Mesothelial cell of epicardium (in vitro differentiated cells): ENCODE measurements around the gene PADI3. TPM values are rescaled to one million over a fixed set of nuclear protein-coding genes. Genes with fewer than 3 reads are reported as not detected.
"Not testable (repeated sequence)": the region's sequence is repeated elsewhere in the genome, so short reads cannot be mapped to it uniquely, and the experiment has no call there.

Experiments used
- DNase-seq, 2 experiments: peaks; one replicate each; pipeline ENCODE4 v3.0.0; 2021; ENCODE audit warnings: low spot score in 2 of 2; ENCODE audit not compliant: unreplicated experiment in 2 of 2
- H3K27ac Mint-ChIP-seq: 2 replicates; pipeline ENCODE4 v1.8.0; 2021; ENCODE audit warnings: mixed read lengths
- H3K27me3 Mint-ChIP-seq: 2 replicates; pipeline ENCODE4 v1.8.0; 2021; ENCODE audit warnings: low read depth, mixed read lengths
- H3K36me3 Mint-ChIP-seq: 2 replicates; pipeline ENCODE4 v1.8.0; 2021; ENCODE audit warnings: mixed read lengths
- H3K4me1 Mint-ChIP-seq: 2 replicates; pipeline ENCODE4 v1.8.0; 2021; ENCODE audit warnings: mixed read lengths
- H3K4me3 Mint-ChIP-seq: 2 replicates; pipeline ENCODE4 v1.8.0; 2021; ENCODE audit warnings: mild to moderate bottlenecking, moderate library complexity, mixed read lengths
- H3K9me3 Mint-ChIP-seq: 2 replicates; pipeline ENCODE4 v1.8.0; 2021; ENCODE audit warnings: mixed read lengths
- total RNA-seq: library from RNA; stranded (reverse); gene quantifications from 3 replicates; pipeline ENCODE4 v1.2.1, GENCODE V29; 2021
- TF ChIP-seq, protein P1 (sequence below): fragments of 200-600 bp; sonication (generic); IDR thresholded peaks from one replicate; pipeline ENCODE4 v1.5.0; 2021; ENCODE audit warnings: antibody characterized with exemption; ENCODE audit not compliant: unreplicated experiment

PADI3 gene
- total RNA-seq, 1 donor from 2014 or later = not detected

DNA sequence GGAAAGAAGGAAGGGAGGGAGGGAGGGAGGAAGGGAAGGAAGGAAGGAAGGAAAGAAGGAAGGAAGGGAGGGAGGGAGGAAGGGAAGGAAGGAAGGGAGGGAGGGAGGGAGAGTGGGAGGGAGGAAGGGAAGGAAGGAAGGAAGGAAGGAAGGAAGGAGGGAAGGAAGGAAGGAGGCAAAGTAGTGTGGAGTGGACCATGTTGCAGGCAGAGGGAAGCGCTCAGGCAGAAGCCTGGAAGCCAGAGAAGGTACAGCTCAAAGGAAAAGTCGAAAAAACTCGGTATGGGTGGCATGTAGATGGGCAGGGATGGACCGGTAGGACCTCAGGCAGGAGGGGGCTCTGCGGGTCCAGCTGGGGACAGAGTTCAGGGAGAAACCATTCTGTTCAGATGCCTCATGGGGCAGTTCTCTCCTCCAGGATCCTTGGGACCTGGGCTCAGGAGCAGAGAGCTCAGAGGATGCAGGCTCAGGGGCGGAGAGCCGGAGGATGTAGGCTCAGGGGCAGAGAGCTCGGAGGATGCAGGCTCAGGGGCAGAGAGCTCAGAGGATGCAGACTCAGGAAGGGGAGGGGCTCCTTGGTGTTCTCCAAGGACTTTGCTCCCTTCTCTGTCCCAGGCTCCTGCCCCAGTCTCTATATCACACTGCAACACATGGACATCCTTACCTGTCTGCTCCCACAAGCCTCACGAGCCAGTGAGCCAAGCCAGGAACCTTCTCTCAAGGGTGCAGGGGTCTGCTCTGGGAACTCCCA, 13.6 kb upstream of the PADI3 start:
- Mint-ChIP-seq H3K9me3 (no peaks in the 10 kb centered on the region), H3K4me1 (peaks cover 9% of the 10 kb centered on the region), H3K36me3 (no peaks in the 10 kb centered on the region), H3K4me3 (no peak overlapping the region), H3K27ac (no peak overlapping the region), H3K27me3 (peaks cover 7% of the 10 kb centered on the region)
- DNase-seq = no peak
- TF ChIP-seq, protein P1, sequence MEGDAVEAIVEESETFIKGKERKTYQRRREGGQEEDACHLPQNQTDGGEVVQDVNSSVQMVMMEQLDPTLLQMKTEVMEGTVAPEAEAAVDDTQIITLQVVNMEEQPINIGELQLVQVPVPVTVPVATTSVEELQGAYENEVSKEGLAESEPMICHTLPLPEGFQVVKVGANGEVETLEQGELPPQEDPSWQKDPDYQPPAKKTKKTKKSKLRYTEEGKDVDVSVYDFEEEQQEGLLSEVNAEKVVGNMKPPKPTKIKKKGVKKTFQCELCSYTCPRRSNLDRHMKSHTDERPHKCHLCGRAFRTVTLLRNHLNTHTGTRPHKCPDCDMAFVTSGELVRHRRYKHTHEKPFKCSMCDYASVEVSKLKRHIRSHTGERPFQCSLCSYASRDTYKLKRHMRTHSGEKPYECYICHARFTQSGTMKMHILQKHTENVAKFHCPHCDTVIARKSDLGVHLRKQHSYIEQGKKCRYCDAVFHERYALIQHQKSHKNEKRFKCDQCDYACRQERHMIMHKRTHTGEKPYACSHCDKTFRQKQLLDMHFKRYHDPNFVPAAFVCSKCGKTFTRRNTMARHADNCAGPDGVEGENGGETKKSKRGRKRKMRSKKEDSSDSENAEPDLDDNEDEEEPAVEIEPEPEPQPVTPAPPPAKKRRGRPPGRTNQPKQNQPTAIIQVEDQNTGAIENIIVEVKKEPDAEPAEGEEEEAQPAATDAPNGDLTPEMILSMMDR = no peak

DNA sequence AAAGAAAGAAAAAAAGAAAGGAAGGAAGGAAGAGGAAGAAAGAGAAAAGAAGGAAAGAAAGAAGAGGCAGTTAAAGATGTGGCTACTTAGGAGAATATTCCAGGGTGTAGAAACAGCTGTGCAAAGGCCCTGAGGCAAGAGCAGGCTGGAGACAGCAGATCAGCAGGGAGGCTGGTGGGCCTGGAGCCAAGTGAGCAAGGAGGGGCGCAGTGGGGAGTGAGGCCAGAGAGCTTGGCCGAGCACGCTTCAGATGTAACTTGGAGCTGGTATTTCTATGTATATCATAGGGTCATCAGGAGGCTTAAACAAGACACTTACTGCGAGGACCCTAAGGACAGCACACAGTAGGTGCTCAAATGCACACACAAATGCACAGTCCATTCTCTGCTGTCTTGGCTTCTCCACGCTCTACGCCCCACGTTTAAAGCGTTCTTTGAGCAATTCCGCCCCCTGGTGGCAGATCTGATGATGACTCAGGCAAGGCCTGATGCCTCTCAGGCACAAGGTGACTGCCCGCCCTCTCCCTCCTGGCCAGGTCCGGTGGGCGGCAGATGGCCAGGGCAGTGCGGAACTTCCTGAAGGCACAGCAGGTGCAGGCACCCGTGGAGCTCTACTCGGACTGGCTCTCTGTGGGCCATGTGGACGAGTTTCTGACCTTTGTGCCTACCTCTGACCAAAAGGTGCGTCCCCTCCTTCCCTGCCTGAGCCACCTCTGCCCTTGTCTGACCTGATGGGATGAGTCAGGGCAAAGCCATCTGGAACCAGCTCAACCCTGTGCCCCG, 11.9 kb upstream of the PADI3 start:
- Mint-ChIP-seq H3K36me3 (no peaks in the 10 kb centered on the region), H3K9me3 (no peaks in the 10 kb centered on the region), H3K27ac (no peak overlapping the region), H3K27me3 (peaks cover 15% of the 10 kb centered on the region), H3K4me3 (no peak overlapping the region), H3K4me1 (peaks cover 9% of the 10 kb centered on the region)
- peak; percentile 85 to 96 for DNase-seq
- TF ChIP-seq, protein P1 = peak; percentile 98

DNA sequence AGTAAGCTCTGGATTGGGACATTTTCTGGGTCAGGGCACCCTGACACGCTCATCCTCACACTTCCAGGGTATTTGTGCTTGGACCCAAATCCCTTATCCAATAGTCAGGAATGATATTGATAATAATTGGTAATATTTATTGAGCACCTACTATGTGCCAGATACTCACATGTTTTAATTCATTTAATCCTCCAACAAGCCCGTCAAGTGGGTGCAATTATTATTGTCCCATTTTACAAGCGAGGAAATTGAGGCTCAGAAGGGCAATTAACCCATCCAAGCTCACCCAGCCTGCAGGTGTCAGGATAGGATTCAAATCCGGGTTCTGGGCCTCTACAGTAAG, 11.4 kb upstream of the PADI3 start:
- TF ChIP-seq, protein P1 = no peak
- H3K36me3 Mint-ChIP-seq = no peaks in the 10 kb centered on the region
- no peak overlapping the region for H3K4me3 Mint-ChIP-seq
- no peak for DNase-seq
- peaks cover 15% of the 10 kb centered on the region for H3K27me3 Mint-ChIP-seq
- H3K27ac Mint-ChIP-seq = no peak overlapping the region
- H3K9me3 Mint-ChIP-seq = no peaks in the 10 kb centered on the region
- H3K4me1 Mint-ChIP-seq = peaks cover 5% of the 10 kb centered on the region

DNA sequence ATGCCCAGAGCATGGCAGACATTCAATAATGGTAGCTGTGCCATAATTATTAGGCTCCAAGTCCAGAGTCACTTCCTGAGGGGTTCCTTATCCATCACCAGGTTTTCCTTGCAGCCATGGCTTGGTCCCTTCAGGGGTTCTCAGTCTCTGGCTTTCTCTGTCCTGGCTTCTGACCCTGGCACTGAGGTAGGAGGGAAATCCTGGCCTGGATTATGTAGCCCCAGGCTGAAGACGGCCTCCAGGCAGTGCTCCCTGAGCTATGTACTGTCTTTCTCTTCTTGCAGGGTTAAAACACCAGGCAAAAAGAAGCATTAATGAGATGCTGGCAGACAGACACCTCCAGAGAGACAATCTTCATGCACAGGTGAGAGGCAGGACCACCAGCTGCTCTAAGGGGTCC, 9.5 kb upstream of the PADI3 start:
- H3K36me3 Mint-ChIP-seq = no peaks in the 10 kb centered on the region
- peak in 1 of 2 experiments; percentile 52 for DNase-seq

DNA sequence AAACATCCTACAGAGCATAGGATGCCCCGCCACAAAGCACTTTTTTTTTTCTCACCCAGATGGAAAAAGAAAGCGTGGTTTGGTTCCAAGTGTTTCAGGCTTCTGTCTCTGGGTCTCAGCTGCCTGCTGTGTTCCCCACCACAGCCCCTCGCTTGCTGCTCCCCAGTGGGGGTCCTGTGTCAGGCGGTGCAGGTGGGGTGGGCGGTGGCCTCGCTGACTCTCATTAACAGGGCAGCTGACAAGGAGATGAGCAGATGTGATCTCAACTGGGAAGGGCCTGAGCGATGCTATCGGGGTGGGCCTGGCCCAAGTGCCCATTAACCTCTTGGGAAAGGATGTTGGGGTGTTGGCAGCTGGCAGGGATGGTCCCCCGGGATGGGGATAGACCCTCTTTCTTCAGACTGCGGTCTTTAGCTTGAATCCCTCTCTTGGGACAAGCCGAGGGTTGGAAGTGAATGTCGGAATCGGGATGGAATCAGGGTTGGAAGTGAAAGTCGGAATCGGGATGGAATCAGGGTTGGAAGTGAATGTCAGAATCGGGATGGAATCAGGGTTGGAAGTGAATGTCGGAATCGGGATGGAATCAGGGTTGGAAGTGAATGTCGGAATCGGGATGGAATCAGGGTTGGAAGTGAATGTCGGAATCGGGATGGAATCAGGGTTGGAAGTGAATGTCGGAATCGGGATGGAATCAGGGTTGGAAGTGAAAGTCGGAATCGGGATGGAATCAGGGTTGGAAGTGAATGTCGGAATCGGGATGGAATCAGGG, 7.7 kb upstream of the PADI3 start:
- H3K9me3 Mint-ChIP-seq, H3K36me3 Mint-ChIP-seq, H3K4me3 Mint-ChIP-seq, DNase-seq, H3K27ac Mint-ChIP-seq: not testable (repeated sequence)
- H3K27me3 Mint-ChIP-seq = peaks cover 13% of the 10 kb centered on the region
- peaks cover 18% of the 10 kb centered on the region for H3K4me1 Mint-ChIP-seq

More for the DNA sequence above, 9.5 kb upstream of the PADI3 start:
- TF ChIP-seq, protein P1 = no peak
- Mint-ChIP-seq H3K4me1 (no peaks in the 10 kb centered on the region), H3K4me3 (no peak overlapping the region), H3K27me3 (peaks cover 15% of the 10 kb centered on the region), H3K27ac (no peak overlapping the region), H3K9me3 (no peaks in the 10 kb centered on the region)

DNA sequence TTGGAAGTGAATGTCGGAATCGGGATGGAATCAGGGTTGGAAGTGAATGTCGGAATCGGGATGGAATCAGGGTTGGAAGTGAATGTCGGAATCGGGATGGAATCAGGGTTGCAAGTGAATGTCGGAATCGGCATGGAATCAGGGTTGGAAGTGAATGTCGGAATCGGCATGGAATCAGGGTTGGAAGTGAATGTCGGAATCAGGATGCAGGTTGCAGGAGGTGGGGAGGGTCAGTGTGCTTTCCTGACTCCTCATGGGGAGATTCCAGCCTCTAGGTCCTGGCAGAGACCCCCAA, 7.2 kb upstream of the PADI3 start:
- Mint-ChIP-seq H3K27me3 (peaks cover 13% of the 10 kb centered on the region), H3K4me1 (peaks cover 19% of the 10 kb centered on the region)
- H3K36me3 Mint-ChIP-seq, DNase-seq, H3K4me3 Mint-ChIP-seq, H3K9me3 Mint-ChIP-seq, H3K27ac Mint-ChIP-seq: not testable (repeated sequence)
